GM21390 (cell line): ENCODE results near the gene PSMD4.

Experiments used
- ATAC-seq: cut with Tn5 transposase; IDR thresholded peaks from one replicate; pipeline ENCODE4 v1.9.1; 2021; ENCODE audit not compliant: unreplicated experiment

Gene PSMD4

GRCh38 chr1:151293093-151293492, 38.6 kb downstream of the PSMD4 start:
- no peak for ATAC-seq

- no peak for ATAC-seq
Observed at GRCh38 chr1:151294742-151295462, 40.4 kb downstream of the PSMD4 start.

- no peak for ATAC-seq
Observed at GRCh38 chr1:151309811-151310323, 55.3 kb downstream of the PSMD4 start.

GRCh38 chr1:151311011-151311410, 56.5 kb downstream of the PSMD4 start:
- ATAC-seq, result no peak

- no peak for ATAC-seq
Observed at GRCh38 chr1:151311589-151312331, 57.2 kb downstream of the PSMD4 start.

- no peak for ATAC-seq
Observed at GRCh38 chr1:151312411-151312810, 57.9 kb downstream of the PSMD4 start.

- no peak for ATAC-seq
Observed at GRCh38 chr1:151312826-151313225, 58.3 kb downstream of the PSMD4 start.

- no peak for ATAC-seq
Observed at GRCh38 chr1:151313501-151313900, 59.0 kb downstream of the PSMD4 start.

DNA sequence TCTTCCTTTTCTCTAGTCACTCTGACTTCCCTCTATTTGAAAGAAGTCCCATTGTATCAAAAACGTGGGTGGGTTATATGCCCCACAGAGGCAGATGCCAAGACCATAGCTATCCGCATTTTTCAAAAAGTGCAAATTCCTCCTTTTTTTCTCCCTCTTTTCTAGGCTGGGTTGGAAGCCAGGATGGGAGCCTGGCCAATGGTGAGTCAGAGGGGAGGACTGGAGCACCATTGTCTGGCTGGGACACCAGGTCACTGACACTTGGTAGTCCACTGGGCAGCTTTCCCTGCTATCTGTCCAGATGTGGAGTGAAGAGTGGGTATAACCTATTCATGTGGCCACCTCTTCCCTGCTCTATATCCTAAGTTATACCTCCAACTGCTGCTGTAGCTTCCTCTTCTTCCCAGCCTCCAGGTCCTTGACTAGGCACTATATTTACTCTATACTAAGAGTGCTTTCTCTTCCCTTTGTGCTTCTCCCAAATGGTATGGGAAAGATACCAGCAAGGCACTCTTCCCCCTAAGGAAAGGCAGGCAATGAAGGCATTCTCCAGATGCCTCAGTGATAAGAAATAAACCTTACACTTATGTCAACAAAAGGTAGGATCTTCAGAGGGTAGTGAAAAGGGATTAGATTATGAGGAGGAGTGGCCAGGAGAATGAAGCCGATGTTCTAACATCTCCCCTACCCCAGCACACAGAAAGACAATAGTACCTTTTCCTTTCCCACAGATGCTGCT, 59.8 kb downstream of the PSMD4 start:
- ATAC-seq, result no peak

DNA sequence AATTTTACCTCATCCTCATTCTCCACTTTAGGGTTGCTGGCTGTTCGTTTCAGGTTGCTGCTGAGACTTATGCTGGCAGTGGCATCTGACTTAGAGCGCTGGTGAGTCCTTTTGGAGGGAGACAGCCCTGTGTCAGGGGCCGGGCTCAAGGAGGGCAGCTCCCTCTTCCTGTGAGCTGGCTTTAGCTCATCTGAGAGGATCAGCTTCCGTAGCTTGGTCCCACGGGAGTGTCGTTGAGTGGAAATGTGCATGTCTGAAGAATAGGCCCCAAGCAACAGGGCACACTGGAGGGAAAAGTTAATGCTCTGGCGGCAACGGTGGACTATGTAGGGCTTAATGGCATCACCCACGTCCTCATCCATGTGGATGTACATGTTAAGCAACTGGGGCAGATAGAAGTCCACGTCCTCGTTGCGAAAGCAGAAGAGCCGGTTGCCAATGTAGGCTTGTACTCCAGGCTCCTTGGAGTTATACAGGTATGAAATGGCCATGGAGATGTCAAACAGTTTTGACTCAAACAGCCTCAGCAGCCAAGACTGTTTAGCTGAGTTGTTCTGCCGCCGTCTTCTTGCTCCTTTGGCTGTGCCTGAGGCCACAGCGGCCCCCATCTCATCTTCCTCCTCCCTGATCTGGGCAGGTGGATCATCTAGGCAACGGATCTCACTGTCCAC, 61.2 kb downstream of the PSMD4 start:
- no peak for ATAC-seq
